ENCODE measurements around the gene WASHC4. TPM values are rescaled to one million over a fixed set of nuclear protein-coding genes. Genes with fewer than 3 reads are reported as not detected.
"Not testable (repeated sequence)": the region's sequence is repeated elsewhere in the genome, so short reads cannot be mapped to it uniquely, and the experiment has no call there.

Gene WASHC4
- total and polyA plus RNA-seq, 2 experiments from 2014 or later: 75.7 to 83.0 TPM

DNA sequence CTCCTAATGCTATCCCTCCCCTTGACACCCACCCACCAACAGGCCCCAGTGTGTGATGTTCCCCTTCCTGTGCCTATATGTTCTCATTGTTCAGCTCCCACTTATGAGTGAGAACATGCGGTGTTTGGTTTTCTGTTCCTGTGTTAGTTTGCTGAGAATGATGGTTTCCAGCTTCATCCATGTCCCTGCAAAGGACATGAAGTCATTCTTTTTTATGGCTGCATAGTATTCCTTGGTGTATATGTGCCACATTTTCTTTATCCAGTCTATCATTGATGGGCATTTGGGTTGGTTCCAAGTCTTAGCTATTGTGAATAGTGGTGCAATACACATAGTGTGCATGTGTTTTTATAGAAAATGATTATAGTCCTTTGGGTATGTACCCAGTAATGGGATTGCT is 71.6 kb downstream of the WASHC4 start:
- H3K4me3 ChIP-seq; H3K4me2 ChIP-seq; H3F3A ChIP-seq (replicated peaks; ENCODE audit: low read depth); DNase-seq (ENCODE audit: low spot score); ATAC-seq; H3K4me1 Mint-ChIP-seq; H3K27me3 Mint-ChIP-seq (ENCODE audit: insufficient read depth, low read depth, poor library complexity); H3K27ac ChIP-seq (ENCODE audit: low read depth); H3K27ac Mint-ChIP-seq; H3K27me3 ChIP-seq (ENCODE audit: insufficient read depth); H2AFZ ChIP-seq; H3K4me1 ChIP-seq (ENCODE audit: insufficient read depth); H3K4me3 Mint-ChIP-seq; H3K9me2 ChIP-seq (ENCODE audit: insufficient read depth); H4K20me1 ChIP-seq (replicated peaks; ENCODE audit: insufficient read depth): not testable (repeated sequence)
- H3K79me2 ChIP-seq (replicated peaks; ENCODE audit: insufficient read depth): peaks cover 11% of the 10 kb centered on the region
- Mint-ChIP-seq H3K9me3 (peaks cover 33% of the 10 kb centered on the region; the same call in 2 of the 3 replicates), H3K36me3 (ENCODE audit: low read depth) (peaks cover 59% of the 10 kb centered on the region)
- peaks cover 20% of the 10 kb centered on the region for H3K36me3 ChIP-seq (ENCODE audit: insufficient read depth)

DNA sequence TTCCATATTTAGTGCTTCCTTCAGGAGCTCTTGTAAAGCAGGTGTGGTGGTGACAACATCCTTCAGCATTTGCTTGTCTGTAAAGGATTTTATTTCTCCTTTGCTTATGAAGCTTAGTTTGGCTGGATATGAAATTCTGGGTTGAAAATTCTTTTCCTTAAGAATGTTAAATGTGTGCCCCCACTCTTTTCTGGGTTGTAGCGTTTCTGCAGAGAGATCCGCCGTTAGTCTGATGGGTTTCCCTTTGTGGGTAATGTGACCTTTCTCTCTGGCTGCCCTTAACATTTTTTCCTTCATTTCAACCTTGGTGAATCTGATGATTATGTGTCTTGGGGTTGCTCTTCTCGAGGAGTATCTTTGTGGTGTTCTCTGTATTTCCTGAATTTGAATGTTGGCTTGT is 75.9 kb downstream of the WASHC4 start:
- H4K20me1 ChIP-seq (replicated peaks; ENCODE audit: insufficient read depth); H3K27ac Mint-ChIP-seq; H3K4me2 ChIP-seq; H2AFZ ChIP-seq; H3K9me2 ChIP-seq (ENCODE audit: insufficient read depth); H3F3A ChIP-seq (replicated peaks; ENCODE audit: low read depth); H3K4me3 ChIP-seq; DNase-seq (ENCODE audit: low spot score); H3K4me1 Mint-ChIP-seq; H3K4me3 Mint-ChIP-seq; H3K4me1 ChIP-seq (ENCODE audit: insufficient read depth); H3K27me3 Mint-ChIP-seq (ENCODE audit: insufficient read depth, low read depth, poor library complexity); H3K27me3 ChIP-seq (ENCODE audit: insufficient read depth); H3K27ac ChIP-seq (ENCODE audit: low read depth); ATAC-seq: not testable (repeated sequence)
- peaks cover 32% of the 10 kb centered on the region for H3K36me3 ChIP-seq (ENCODE audit: insufficient read depth)
- Mint-ChIP-seq H3K9me3 (peaks cover 37% of the 10 kb centered on the region; the same call in 2 of the 3 replicates), H3K36me3 (ENCODE audit: low read depth) (peaks cover 86% of the 10 kb centered on the region)
- peaks cover 11% of the 10 kb centered on the region for H3K79me2 ChIP-seq (replicated peaks; ENCODE audit: insufficient read depth)

DNA sequence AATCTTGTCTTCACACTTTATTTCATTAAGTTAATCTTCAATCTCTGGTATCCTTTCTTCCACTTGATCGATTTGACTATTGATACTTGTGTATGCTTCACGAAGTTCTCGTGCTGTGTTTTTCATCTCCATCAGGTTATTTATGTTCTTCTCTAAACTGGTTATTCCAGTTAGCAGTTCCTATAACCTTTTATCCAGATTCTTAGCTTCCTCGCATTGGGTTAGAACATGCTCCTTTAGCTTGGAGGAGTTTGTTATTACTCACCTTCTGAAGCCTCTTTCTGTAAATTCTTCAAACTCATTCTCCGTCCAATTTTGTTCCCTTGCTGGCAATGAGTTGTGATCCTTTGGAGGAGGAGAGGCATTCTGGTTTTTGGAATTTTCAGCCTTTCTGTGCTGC is 76.4 kb downstream of the WASHC4 start:
- peaks cover 36% of the 10 kb centered on the region; the same call in 2 of the 3 replicates for H3K9me3 Mint-ChIP-seq
- H3K4me1 ChIP-seq (ENCODE audit: insufficient read depth); H3K9me2 ChIP-seq (ENCODE audit: insufficient read depth); H3K4me2 ChIP-seq; H3K27ac ChIP-seq (ENCODE audit: low read depth); DNase-seq (ENCODE audit: low spot score); H3F3A ChIP-seq (replicated peaks; ENCODE audit: low read depth); H3K4me3 Mint-ChIP-seq; H3K27me3 ChIP-seq (ENCODE audit: insufficient read depth); H3K4me3 ChIP-seq; H4K20me1 ChIP-seq (replicated peaks; ENCODE audit: insufficient read depth); H3K4me1 Mint-ChIP-seq; H3K27me3 Mint-ChIP-seq (ENCODE audit: insufficient read depth, low read depth, poor library complexity); H2AFZ ChIP-seq; H3K27ac Mint-ChIP-seq; ATAC-seq: not testable (repeated sequence)
- peaks cover 82% of the 10 kb centered on the region for H3K36me3 Mint-ChIP-seq (ENCODE audit: low read depth)
- peaks cover 11% of the 10 kb centered on the region for H3K79me2 ChIP-seq (replicated peaks; ENCODE audit: insufficient read depth)
- H3K36me3 ChIP-seq (ENCODE audit: insufficient read depth): peaks cover 33% of the 10 kb centered on the region

DNA sequence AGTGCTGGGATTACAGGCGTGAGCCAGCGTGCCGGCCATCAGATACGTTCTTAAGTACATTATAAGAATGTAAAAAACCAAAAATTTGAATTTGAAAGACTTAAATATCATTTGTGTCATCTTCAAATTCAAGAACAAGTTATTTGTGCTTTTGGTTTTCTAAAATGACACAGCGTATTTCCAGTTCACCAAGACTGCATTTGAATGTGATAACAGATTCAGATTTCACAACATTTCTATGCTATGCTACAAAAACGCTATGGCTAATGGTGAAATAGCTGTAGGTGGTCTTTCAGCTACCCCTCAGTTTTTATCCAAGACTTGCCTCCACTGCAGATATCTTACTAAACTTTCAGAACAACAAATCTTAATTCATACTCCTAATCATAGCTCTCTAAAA is 81.8 kb downstream of the WASHC4 start:
- Histone ChIP-seq H3K4me3 (no peak overlapping the region), H3K27me3 (ENCODE audit: insufficient read depth) (no peaks in the 10 kb centered on the region), H3K9me2 (ENCODE audit: insufficient read depth) (no peaks in the 10 kb centered on the region), H3K4me1 (ENCODE audit: insufficient read depth) (no peaks in the 10 kb centered on the region), H2AFZ (no peak overlapping the region), H4K20me1 (replicated peaks; ENCODE audit: insufficient read depth) (peaks cover 2% of the 10 kb centered on the region; the same call in 1 of the 2 replicates), H3F3A (replicated peaks; ENCODE audit: low read depth) (no peaks in the 10 kb centered on the region), H3K27ac (ENCODE audit: low read depth) (no peak overlapping the region), H3K79me2 (replicated peaks; ENCODE audit: insufficient read depth) (no peaks in the 10 kb centered on the region), H3K36me3 (ENCODE audit: insufficient read depth) (peaks cover 15% of the 10 kb centered on the region), H3K4me2 (no peak overlapping the region)
- H3K4me3 Mint-ChIP-seq: no peak overlapping the region
- H3K36me3 Mint-ChIP-seq (ENCODE audit: low read depth): peaks cover 45% of the 10 kb centered on the region
- no peak overlapping the region for H3K27ac Mint-ChIP-seq
- DNase-seq (ENCODE audit: low spot score): no peak
- ATAC-seq: no peak
- peaks cover 2% of the 10 kb centered on the region for H3K27me3 Mint-ChIP-seq (ENCODE audit: insufficient read depth, low read depth, poor library complexity)
- H3K9me3 Mint-ChIP-seq: peaks cover 4% of the 10 kb centered on the region; the same call in 2 of the 3 replicates
- no peaks in the 10 kb centered on the region for H3K4me1 Mint-ChIP-seq
- TF ChIP-seq POLR2AphosphoS5 (IDR thresholded peaks at IDR 0.05; ENCODE audit: low read depth): no peak
- TF ChIP-seq, protein P1, sequence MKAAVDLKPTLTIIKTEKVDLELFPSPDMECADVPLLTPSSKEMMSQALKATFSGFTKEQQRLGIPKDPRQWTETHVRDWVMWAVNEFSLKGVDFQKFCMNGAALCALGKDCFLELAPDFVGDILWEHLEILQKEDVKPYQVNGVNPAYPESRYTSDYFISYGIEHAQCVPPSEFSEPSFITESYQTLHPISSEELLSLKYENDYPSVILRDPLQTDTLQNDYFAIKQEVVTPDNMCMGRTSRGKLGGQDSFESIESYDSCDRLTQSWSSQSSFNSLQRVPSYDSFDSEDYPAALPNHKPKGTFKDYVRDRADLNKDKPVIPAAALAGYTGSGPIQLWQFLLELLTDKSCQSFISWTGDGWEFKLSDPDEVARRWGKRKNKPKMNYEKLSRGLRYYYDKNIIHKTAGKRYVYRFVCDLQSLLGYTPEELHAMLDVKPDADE (IDR thresholded peaks at IDR 0.05): no peak
- TF ChIP-seq CREB1 (CRISPR knock-in tag; IDR thresholded peaks at IDR 0.05; ENCODE audit: low read depth): no peak
- TF ChIP-seq, protein P2, sequence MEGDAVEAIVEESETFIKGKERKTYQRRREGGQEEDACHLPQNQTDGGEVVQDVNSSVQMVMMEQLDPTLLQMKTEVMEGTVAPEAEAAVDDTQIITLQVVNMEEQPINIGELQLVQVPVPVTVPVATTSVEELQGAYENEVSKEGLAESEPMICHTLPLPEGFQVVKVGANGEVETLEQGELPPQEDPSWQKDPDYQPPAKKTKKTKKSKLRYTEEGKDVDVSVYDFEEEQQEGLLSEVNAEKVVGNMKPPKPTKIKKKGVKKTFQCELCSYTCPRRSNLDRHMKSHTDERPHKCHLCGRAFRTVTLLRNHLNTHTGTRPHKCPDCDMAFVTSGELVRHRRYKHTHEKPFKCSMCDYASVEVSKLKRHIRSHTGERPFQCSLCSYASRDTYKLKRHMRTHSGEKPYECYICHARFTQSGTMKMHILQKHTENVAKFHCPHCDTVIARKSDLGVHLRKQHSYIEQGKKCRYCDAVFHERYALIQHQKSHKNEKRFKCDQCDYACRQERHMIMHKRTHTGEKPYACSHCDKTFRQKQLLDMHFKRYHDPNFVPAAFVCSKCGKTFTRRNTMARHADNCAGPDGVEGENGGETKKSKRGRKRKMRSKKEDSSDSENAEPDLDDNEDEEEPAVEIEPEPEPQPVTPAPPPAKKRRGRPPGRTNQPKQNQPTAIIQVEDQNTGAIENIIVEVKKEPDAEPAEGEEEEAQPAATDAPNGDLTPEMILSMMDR (conservative IDR thresholded peaks at IDR 0.05; ENCODE audit: low read depth in 2 of 2): no peak

All from GM23338 (cell line).